PC-9 (cell line): ENCODE measurements around the gene RFX4. TPM values are rescaled to one million over a fixed set of nuclear protein-coding genes. Genes with fewer than 3 reads are reported as not detected.

Experiments used
- BruUV-seq: library from RNA; stranded (reverse); fragments of 400-500 nt; replicated peaks from 2 replicates; lab custom pipeline; 2021; lab: Mats Ljungman, UMichigan
- CTCF ChIA-PET: fragments of 300-600 bp; sonication (Branson Sonifier 250); formaldehyde crosslinking; loops from one replicate; lab custom pipeline; 2022; ENCODE audit warnings: antibody characterized with exemption; lab: Charles Lee
- POLR2A ChIA-PET: fragments of 300-600 bp; sonication (Branson Sonifier 250); formaldehyde crosslinking; loops from one replicate; lab custom pipeline; 2022; ENCODE audit warnings: antibody characterized with exemption; ENCODE audit not compliant: unreplicated experiment; lab: Charles Lee
- DNase-seq, 2 experiments: peaks; one replicate each; pipeline versions ENCODE4 v3.0.0 to v3.0.0-alpha.2; 2015 to 2022; ENCODE audit warnings: mixed read lengths in 1 of 2
- H2AFZ ChIP-seq: fragments of 200-600 bp; sonication (generic); 2 replicates; pipeline ENCODE4 v1.8.1; 2017; ENCODE audit warnings: antibody characterized with exemption
- H3F3A ChIP-seq: fragments of 200-600 bp; sonication (generic); 2 replicates; pipeline ENCODE4 v1.8.1; 2017; ENCODE audit warnings: antibody characterized with exemption, mild to moderate bottlenecking, low read depth; ENCODE audit not compliant: insufficient read depth
- H3K27ac ChIP-seq: fragments of 200-600 bp; sonication (generic); 2 replicates; pipeline ENCODE4 v1.6.1; 2016; ENCODE audit warnings: mixed run types
- H3K27me3 ChIP-seq: fragments of 200-600 bp; sonication (generic); 2 replicates; pipeline ENCODE4 v1.6.1; 2016; ENCODE audit warnings: low read depth, mixed run types; ENCODE audit not compliant: insufficient read depth
- H3K36me3 ChIP-seq: fragments of 200-600 bp; sonication (generic); 2 replicates; pipeline ENCODE4 v1.6.1; 2016; ENCODE audit warnings: low read depth, mixed run types
- H3K4me1 ChIP-seq: fragments of 200-600 bp; sonication (generic); replicated peaks from 2 replicates; pipeline ENCODE4 v1.6.1; 2016; ENCODE audit warnings: mixed run types; ENCODE audit not compliant: insufficient read depth
- H3K4me2 ChIP-seq: fragments of 200-600 bp; sonication (generic); 2 replicates; pipeline ENCODE4 v1.6.1; 2017; ENCODE audit warnings: mixed run types
- H3K4me3 ChIP-seq: fragments of 200-600 bp; sonication (generic); 2 replicates; pipeline ENCODE4 v1.6.1; 2016; ENCODE audit warnings: mixed run types
- H3K79me2 ChIP-seq: fragments of 200-600 bp; sonication (generic); 2 replicates; pipeline ENCODE4 v1.6.1; 2017; ENCODE audit warnings: low read depth, mixed run types
- H3K9me2 ChIP-seq: fragments of 200-600 bp; sonication (generic); 2 replicates; pipeline ENCODE4 v1.8.1; 2017; ENCODE audit warnings: mild to moderate bottlenecking; ENCODE audit not compliant: insufficient read depth
- H3K9me3 ChIP-seq: fragments of 200-600 bp; sonication (generic); 2 replicates; pipeline ENCODE4 v1.8.1; 2016; ENCODE audit warnings: low read depth; ENCODE audit not compliant: insufficient read depth
- H4K20me1 ChIP-seq: fragments of 200-600 bp; sonication (generic); 2 replicates; pipeline ENCODE4 v1.8.1; 2017; ENCODE audit not compliant: insufficient read depth
- EZH2 ChIP-seq: fragments of 200-600 bp; sonication (generic); IDR thresholded peaks from 2 replicates; pipeline ENCODE4 v1.8.0; 2017; ENCODE audit warnings: antibody characterized with exemption, low read depth
- intact Hi-C: fragments of 100-400 bp; cut with micrococcal nuclease; formaldehyde crosslinking; loops from one replicate; pipeline ENCODE4 v1.10.0; 2022; ENCODE audit not compliant: unreplicated experiment
- total RNA-seq: library from RNA; stranded (reverse); gene quantifications from 2 replicates; pipeline ENCODE4 v1.2.3, GENCODE V29; 2021
- TF ChIP-seq, protein P1 (sequence below): fragments of 200-600 bp; sonication (generic); conservative IDR thresholded peaks from 2 replicates; pipeline ENCODE4 v1.6.1; 2017; ENCODE audit warnings: mixed run types, antibody characterized with exemption, mild to moderate bottlenecking, moderate library complexity

Gene RFX4
- total RNA-seq, 1 experiment from 2014 or later, result not detected

DNA sequence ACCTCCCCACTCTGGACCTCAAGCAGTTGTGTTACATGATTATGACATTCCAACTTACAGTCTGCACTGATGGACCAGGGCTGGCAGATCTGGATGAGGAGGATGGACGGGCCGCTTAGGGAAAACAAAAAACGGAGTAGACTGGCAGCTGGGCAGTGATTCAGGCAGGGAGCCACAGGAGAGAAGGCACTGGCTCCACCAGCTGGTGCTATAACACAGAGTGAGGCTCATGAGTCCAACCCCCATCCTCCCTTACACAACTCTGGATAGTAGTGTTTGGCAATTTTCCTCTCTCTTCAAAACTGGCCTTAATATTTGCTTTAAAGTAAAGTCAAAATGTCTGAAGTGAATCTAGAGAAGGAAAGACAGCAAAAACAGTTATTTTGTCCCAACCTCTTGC, 181.9 kb downstream of the RFX4 start:
- CTCF ChIA-PET, result no interaction called here
- no TSS peak for BruUV-seq

DNA sequence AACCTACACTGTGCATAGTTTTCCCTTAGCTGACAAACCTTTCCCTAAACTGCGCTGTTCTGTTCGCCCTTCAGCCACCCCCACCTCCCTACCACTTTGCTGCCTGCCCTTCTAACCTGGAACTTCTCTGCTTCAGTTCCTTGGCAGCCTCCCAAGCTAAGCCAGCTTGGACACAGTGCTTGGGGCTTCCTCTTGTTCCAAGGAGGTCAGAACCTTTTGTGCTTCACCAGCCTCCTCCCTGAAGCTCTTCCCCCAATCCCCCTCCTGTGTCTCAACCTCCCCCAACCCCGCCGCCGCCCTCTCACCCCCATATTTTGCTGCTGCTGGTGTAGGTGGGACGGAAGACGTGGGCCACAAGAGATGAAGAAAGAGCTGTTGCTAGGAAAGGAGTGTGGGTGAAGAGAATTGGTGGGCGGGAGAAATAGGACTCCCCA, 183.6 kb downstream of the RFX4 start:
- CTCF ChIA-PET, result interaction anchor here (0.6 kb wide), 1 partner anchor 161 kb away, joined by 5 read pairs; no protein-coding TSS in a partner anchor

More for the DNA sequence above, 181.9 kb downstream of the RFX4 start:
- Histone ChIP-seq H3K79me2 (no peaks in the 10 kb centered on the region), H3K27me3 (0 out of 2 replicates have a peak, but pooled peaks cover 3% of the 10 kb centered on the region), H4K20me1 (no peaks in the 10 kb centered on the region), H3K4me1 (no peaks in the 10 kb centered on the region), H2AFZ (no peak overlapping the region), H3K27ac (no peak overlapping the region), H3K9me3 (no peaks in the 10 kb centered on the region), H3K36me3 (no peaks in the 10 kb centered on the region), H3K4me3 (no peak overlapping the region), H3K9me2 (no peaks in the 10 kb centered on the region), H3K4me2 (no peak overlapping the region), H3F3A (no peaks in the 10 kb centered on the region)
- intact Hi-C loops, result no loop called here
- POLR2A ChIA-PET, result no interaction called here
- TF ChIP-seq EZH2, result no peak
- TF ChIP-seq, protein P1, sequence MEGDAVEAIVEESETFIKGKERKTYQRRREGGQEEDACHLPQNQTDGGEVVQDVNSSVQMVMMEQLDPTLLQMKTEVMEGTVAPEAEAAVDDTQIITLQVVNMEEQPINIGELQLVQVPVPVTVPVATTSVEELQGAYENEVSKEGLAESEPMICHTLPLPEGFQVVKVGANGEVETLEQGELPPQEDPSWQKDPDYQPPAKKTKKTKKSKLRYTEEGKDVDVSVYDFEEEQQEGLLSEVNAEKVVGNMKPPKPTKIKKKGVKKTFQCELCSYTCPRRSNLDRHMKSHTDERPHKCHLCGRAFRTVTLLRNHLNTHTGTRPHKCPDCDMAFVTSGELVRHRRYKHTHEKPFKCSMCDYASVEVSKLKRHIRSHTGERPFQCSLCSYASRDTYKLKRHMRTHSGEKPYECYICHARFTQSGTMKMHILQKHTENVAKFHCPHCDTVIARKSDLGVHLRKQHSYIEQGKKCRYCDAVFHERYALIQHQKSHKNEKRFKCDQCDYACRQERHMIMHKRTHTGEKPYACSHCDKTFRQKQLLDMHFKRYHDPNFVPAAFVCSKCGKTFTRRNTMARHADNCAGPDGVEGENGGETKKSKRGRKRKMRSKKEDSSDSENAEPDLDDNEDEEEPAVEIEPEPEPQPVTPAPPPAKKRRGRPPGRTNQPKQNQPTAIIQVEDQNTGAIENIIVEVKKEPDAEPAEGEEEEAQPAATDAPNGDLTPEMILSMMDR, result no peak
- no peak for DNase-seq

DNA sequence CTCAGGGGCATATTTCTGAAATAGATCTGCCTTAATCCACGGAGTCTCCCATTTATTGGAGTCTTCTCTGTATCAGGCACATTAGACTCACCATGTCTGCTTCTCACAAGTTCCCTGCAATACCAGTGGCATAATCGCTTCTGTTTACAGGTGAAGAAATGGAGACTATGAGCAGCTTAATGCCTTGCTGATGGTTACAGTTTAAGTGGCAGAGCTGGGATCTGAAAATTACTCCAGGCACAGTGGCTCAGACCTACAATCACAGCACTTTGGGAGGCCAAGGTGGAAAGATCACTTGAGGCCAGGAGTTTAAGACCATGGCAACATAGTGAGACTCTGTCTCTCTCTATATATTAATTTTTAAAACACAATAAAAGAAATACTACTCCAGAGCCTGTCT, 184.4 kb downstream of the RFX4 start:
- no peak for DNase-seq
- no TSS peak for BruUV-seq
- H3K36me3 ChIP-seq, result no peaks in the 10 kb centered on the region
- no peak overlapping the region for H3K4me3 ChIP-seq
- ChIA-PET POLR2A (no interaction called here), CTCF (interaction anchor here (0.6 kb wide), 1 partner anchor 160 kb away, joined by 5 read pairs; no protein-coding TSS in a partner anchor)
- H3K79me2 ChIP-seq, result no peaks in the 10 kb centered on the region
- H2AFZ ChIP-seq, result no peak overlapping the region
- no peaks in the 10 kb centered on the region for H4K20me1 ChIP-seq
- H3K4me1 ChIP-seq, result no peaks in the 10 kb centered on the region
- no peaks in the 10 kb centered on the region for H3F3A ChIP-seq
- no peak overlapping the region for H3K4me2 ChIP-seq
- intact Hi-C loops, result no loop called here
- H3K9me2 ChIP-seq, result no peaks in the 10 kb centered on the region
- TF ChIP-seq EZH2, result no peak
- TF ChIP-seq, protein P1, result no peak
- H3K27me3 ChIP-seq, result 0 out of 2 replicates have a peak, but pooled peaks cover 3% of the 10 kb centered on the region
- H3K27ac ChIP-seq, result no peak overlapping the region
- no peaks in the 10 kb centered on the region for H3K9me3 ChIP-seq

More for the DNA sequence above, 183.6 kb downstream of the RFX4 start:
- Histone ChIP-seq H3F3A (no peaks in the 10 kb centered on the region), H4K20me1 (no peaks in the 10 kb centered on the region), H3K9me3 (no peaks in the 10 kb centered on the region), H3K79me2 (no peaks in the 10 kb centered on the region), H3K4me3 (no peak overlapping the region), H3K27me3 (0 out of 2 replicates have a peak, but pooled peaks cover 3% of the 10 kb centered on the region), H3K4me1 (no peaks in the 10 kb centered on the region), H3K27ac (no peak overlapping the region), H3K36me3 (no peaks in the 10 kb centered on the region), H3K9me2 (no peaks in the 10 kb centered on the region), H2AFZ (no peak overlapping the region), H3K4me2 (no peak overlapping the region)
- POLR2A ChIA-PET, result no interaction called here
- TF ChIP-seq EZH2, result no peak
- TF ChIP-seq, protein P1, result no peak
- intact Hi-C loops, result no loop called here
- no TSS peak for BruUV-seq
- no peak for DNase-seq
